ENCODE results near the gene CATSPERB.
"Not testable (repeated sequence)": the region's sequence is repeated elsewhere in the genome, so short reads cannot be mapped to it uniquely, and the experiment has no call there.

CATSPERB gene

GRCh38 chr14:91575469-91576208 lies 156.2 kb downstream of the CATSPERB start:
- DNase-seq (ENCODE audit: low read depth in 2 of 2) = no peak

DNA sequence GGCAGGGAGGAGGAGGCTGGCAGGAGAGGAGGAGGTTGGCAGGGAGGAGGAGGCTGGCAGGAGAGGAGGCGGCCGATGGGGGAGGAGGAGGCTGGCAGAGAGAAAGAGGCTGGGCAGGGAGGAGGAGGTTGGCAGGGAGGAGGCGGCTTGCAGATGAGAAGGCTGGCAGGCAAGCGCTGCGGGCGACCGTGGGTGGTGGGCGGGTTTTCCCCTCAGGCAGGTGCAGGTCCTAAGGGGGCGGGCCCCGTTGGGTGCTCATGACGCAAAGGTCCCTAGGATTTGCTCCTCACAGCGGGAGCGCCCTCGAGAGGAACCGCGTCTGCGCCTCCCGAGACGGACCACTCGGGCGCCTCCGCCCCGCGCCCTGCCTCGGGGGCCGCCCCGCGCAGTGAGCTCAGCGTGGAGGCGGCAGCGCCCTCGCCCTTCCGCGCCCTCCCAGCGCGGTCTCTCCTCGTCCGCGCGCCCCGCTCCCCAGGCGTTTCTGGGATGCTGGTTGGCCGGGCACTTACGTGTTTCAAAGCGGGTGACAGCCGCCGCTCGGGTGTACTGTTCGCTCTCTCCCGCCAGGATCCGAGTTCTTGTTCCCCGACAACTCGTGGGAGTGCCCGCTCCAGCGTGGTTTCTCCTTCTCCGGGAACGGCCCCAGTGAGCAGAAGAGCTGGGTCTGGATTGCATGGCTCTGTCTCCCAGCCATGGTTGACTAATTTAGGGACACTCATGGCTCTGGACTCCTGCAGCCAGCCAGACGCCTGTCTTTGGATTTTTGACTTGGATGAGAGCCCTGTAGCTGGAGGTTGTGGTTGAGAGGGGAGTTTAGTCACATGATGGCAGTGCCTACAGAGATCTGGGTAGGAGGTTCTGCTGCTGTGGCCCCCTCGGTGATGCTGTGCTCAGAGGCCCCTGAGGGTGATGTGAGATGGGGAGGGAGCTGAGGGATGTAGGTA lies 157.7 kb downstream of the CATSPERB start:
- DNase-seq (ENCODE audit: low read depth in 2 of 2) = peak; percentile 89 to 90

GRCh38 chr14:91573528-91573893 lies 158.4 kb downstream of the CATSPERB start:
- no peak for DNase-seq (ENCODE audit: low read depth in 2 of 2)

GRCh38 chr14:91570021-91570420 lies 161.9 kb downstream of the CATSPERB start:
- no peak for DNase-seq (ENCODE audit: low read depth in 2 of 2)

DNA sequence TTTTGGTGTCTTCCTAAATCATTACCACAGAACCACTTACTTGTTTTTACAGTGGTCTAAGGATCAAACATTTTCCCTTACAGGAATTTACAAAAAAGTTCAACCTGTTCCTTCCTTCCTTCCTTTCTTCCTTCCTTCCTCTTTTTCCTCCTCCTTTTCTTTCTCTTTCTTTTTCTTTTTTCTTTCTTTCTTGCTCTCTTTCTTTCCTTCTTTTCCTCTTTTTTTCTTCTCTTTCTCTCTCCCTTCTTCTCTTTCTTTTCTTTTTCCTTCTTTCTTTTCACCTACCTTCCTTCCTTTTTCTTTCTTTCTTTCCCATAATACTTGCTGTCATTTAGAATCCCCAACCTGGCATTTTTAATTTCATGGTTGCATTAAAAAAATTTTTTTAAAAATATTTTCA lies 162.6 kb downstream of the CATSPERB start:
- DNase-seq (ENCODE audit: low read depth in 2 of 2) = no peak

DNA sequence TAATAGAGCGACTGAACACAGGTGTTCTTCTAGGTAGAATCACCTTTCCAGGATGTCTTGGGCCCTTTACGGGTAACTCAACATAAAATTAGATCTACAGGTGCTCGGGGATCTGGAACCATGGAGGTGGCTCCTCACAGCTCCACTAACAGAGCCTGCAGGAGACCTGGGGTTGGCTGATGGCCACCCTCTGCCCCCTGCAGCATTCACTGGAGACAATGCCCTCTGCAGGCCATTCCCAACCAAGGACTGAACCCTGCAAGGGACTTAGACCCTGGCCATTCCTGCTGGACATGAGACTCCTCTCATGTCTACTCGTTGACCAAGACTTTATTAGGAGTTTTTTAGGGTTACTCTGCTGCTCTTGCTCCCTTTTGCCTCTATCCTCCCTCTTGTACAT lies 163.3 kb downstream of the CATSPERB start:
- no peak for DNase-seq (ENCODE audit: low read depth in 2 of 2)

GRCh38 chr14:91567827-91568226 lies 164.1 kb downstream of the CATSPERB start:
- not testable (repeated sequence) for DNase-seq (ENCODE audit: low read depth in 2 of 2)

DNA sequence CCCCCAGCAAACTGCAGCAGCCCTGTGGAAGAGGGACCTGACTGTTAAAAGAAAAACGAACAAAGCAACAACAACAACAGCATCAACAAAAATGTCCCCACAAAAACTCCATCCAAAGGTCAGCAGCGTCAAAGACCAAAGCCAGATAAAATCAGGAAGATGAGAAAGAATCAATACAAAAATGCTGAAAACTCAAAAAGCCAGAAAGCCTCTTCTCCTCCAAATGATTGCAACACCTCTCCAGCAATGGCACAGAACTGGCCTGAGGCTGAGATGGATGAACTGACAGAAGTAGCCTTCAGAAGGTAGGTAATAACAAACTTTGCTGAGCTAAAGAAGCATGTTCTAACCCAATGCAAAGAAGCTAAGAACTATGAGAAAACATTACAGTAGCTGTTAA lies 176.4 kb downstream of the CATSPERB start:
- DNase-seq (ENCODE audit: low read depth in 2 of 2) = no peak

- DNase-seq (ENCODE audit: low read depth in 2 of 2) = no peak
Measured at GRCh38 chr14:91554535-91555332, 177.2 kb downstream of the CATSPERB start.

GRCh38 chr14:91548108-91548507 lies 183.8 kb downstream of the CATSPERB start:
- DNase-seq (ENCODE audit: low read depth in 2 of 2) = no peak

DNA sequence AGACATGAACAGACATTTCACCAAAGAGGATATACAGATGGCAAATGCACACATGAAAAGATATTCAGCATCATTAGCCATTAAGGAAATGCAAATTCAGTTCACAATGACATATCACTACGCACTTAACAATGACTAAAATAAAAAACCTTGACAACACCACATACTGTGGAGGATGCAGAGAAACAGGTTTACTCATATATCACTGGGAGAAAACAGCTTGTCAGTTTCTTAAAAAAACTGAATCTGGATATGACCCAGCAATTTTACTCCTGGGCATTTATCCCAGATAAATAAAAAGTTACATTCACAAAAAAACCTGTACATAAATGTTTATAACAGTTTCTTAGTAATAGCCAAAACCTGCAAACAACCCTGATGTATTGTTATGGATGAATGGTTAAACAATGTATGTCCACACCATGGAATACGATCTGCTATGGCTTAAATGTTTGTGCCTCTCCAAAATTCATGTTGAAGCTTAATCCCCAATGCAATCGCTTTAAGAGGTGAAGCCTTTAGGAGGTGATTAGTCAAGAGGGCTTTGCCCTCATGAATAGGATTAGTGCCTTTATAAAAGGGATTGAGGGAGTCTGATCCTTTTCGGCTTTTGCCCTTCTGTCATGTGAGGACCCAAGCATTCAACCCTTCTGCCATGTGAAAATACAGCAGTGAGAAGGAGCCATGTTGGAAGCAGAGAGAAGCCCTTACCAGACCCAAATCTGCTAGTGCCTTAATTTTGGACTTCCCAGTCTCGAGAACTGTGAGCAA lies 185.8 kb downstream of the CATSPERB start:
- DNase-seq (ENCODE audit: low read depth in 2 of 2) = no peak

DNA sequence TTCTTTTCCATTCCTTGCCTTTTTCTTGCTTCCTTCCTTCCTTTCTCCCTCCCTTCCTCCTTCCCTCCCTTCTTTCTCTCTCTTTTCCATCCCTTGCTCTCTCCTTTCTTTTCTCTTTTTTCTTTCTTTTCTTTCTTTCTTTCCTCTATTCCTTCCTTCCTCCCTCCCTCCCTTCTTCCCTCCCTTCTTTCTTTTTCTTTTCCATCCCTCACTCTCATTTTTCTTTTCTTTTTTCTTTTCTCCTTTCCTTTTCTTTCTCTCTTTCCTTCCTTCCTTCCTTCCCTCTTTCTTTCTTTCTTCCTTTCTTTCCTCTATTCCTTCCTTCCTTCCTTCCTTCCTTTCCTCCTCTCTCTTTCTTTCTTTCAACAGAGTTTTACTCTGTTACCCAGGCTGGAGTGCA lies 186.7 kb downstream of the CATSPERB start:
- no peak for DNase-seq (ENCODE audit: low read depth in 2 of 2)

- no peak for DNase-seq (ENCODE audit: low read depth in 2 of 2)
Measured at GRCh38 chr14:91536327-91536726, 195.6 kb downstream of the CATSPERB start.

- DNase-seq (ENCODE audit: low read depth in 2 of 2) = not testable (repeated sequence)
Measured at GRCh38 chr14:91534059-91534458, 197.8 kb downstream of the CATSPERB start.

GRCh38 chr14:91533623-91534022 lies 198.3 kb downstream of the CATSPERB start:
- DNase-seq (ENCODE audit: low read depth in 2 of 2) = no peak
